ENCODE data around the gene DDX1. TPM values are rescaled to one million over a fixed set of nuclear protein-coding genes. Genes with fewer than 3 reads are reported as not detected.

The DDX1 gene
- total RNA-seq, 5 donors from 2014 or later (not counting 1 experiment from before 2014, with no cell fraction given): 43.0 to 46.9 (median 45.8) TPM

GRCh38 chr2:15643791-15644585 lies 52.3 kb downstream of the DDX1 start:
- H3K9me3 ChIP-seq: no peaks in the 10 kb centered on the region
- Mint-ChIP-seq H3K27ac (no peak overlapping the region), H3K27me3 (peaks cover 0 to 1% of the 10 kb centered on the region in 2 donors), H3K4me3 (no peak overlapping the region), H3K4me1 (peaks cover 0 to 3% (median 0%) of the 10 kb centered on the region in 3 donors), H3K9me3 (peaks cover 6 to 11% (median 9%) of the 10 kb centered on the region in 3 donors), H3K36me3 (peaks cover 17% of the 10 kb centered on the region)
- H3K36me3 ChIP-seq (ENCODE audit: control insufficient read depth in 2 of 2, extremely low read depth in 1 of 2, insufficient read depth in 1 of 2, low read length in 1 of 2): no peaks in the 10 kb centered on the region
- WGBS (ENCODE audit: insufficient coverage): no CpG with 5 or more reads among the region's 4 CpGs
- peaks cover 0 to 7% of the 10 kb centered on the region in 2 experiments for H3K27me3 ChIP-seq (replicated peaks in 1 of 2; ENCODE audit: control insufficient read depth in 2 of 2, extremely low read depth in 1 of 2, insufficient read depth in 2 of 2, low read length in 1 of 2)
- H3K4me1 ChIP-seq (ENCODE audit: control insufficient read depth in 1 of 2, extremely low read depth in 1 of 2, insufficient read depth in 2 of 2, low read length in 2 of 2): no peaks in the 10 kb centered on the region
- DNase-seq: no peak
- H3K4me3 ChIP-seq (ENCODE audit: control insufficient read depth in 1 of 2, extremely low read depth in 1 of 2, low read length in 1 of 2): no peak overlapping the region
- H3K27ac ChIP-seq (ENCODE audit: low read length): no peak overlapping the region
- CTCF ChIA-PET: interaction anchor here in 1 of 2 donors (0.6 to 1.2 kb wide), 3 partner anchors 11 to 371 kb away, joined by 3 to 7 read pairs (median 4); no protein-coding TSS in a partner anchor
- no peak for ATAC-seq (replicated peaks in 1 of 4)
- POLR2A ChIA-PET: no interaction called here

GRCh38 chr2:15645300-15645699 lies 53.6 kb downstream of the DDX1 start:
- no CpG with 5 or more reads among the region's 2 CpGs for WGBS (ENCODE audit: insufficient coverage)
- Histone ChIP-seq H3K36me3 (ENCODE audit: control insufficient read depth in 2 of 2, extremely low read depth in 1 of 2, insufficient read depth in 1 of 2, low read length in 1 of 2) (no peaks in the 10 kb centered on the region), H3K4me3 (ENCODE audit: control insufficient read depth in 1 of 2, extremely low read depth in 1 of 2, low read length in 1 of 2) (no peak overlapping the region), H3K9me3 (no peaks in the 10 kb centered on the region), H3K4me1 (ENCODE audit: control insufficient read depth in 1 of 2, extremely low read depth in 1 of 2, insufficient read depth in 2 of 2, low read length in 2 of 2) (no peaks in the 10 kb centered on the region), H3K27ac (ENCODE audit: low read length) (no peak overlapping the region), H3K27me3 (replicated peaks in 1 of 2; ENCODE audit: control insufficient read depth in 2 of 2, extremely low read depth in 1 of 2, insufficient read depth in 2 of 2, low read length in 1 of 2) (peaks cover 0 to 7% of the 10 kb centered on the region in 2 experiments)
- peaks cover 0 to 1% of the 10 kb centered on the region in 2 donors for H3K27me3 Mint-ChIP-seq
- no peak for DNase-seq
- ATAC-seq (replicated peaks in 1 of 4): no peak
- no peak overlapping the region for H3K27ac Mint-ChIP-seq
- peaks cover 6 to 11% (median 9%) of the 10 kb centered on the region in 3 donors for H3K9me3 Mint-ChIP-seq
- peaks cover 0 to under 1% (median 0%) of the 10 kb centered on the region in 3 donors for H3K4me1 Mint-ChIP-seq
- peaks cover 17% of the 10 kb centered on the region for H3K36me3 Mint-ChIP-seq
- no peak overlapping the region for H3K4me3 Mint-ChIP-seq
- ChIA-PET CTCF (no interaction called here), POLR2A (no interaction called here)

GRCh38 chr2:15645720-15646385 lies 54.2 kb downstream of the DDX1 start:
- H3K27me3 Mint-ChIP-seq: peaks cover 0 to 1% of the 10 kb centered on the region in 2 donors
- peaks cover 6 to 11% (median 9%) of the 10 kb centered on the region in 3 donors for H3K9me3 Mint-ChIP-seq
- Histone ChIP-seq H3K27ac (ENCODE audit: low read length) (no peak overlapping the region), H3K9me3 (no peaks in the 10 kb centered on the region), H3K27me3 (replicated peaks in 1 of 2; ENCODE audit: control insufficient read depth in 2 of 2, extremely low read depth in 1 of 2, insufficient read depth in 2 of 2, low read length in 1 of 2) (peaks cover 0 to 7% of the 10 kb centered on the region in 2 experiments), H3K4me1 (ENCODE audit: control insufficient read depth in 1 of 2, extremely low read depth in 1 of 2, insufficient read depth in 2 of 2, low read length in 2 of 2) (no peaks in the 10 kb centered on the region), H3K36me3 (ENCODE audit: control insufficient read depth in 2 of 2, extremely low read depth in 1 of 2, insufficient read depth in 1 of 2, low read length in 1 of 2) (no peaks in the 10 kb centered on the region), H3K4me3 (ENCODE audit: control insufficient read depth in 1 of 2, extremely low read depth in 1 of 2, low read length in 1 of 2) (no peak overlapping the region)
- H3K4me3 Mint-ChIP-seq: no peak overlapping the region
- ATAC-seq (replicated peaks in 1 of 4): no peak
- POLR2A ChIA-PET: no interaction called here
- WGBS (ENCODE audit: insufficient coverage): 54% methylated on average over 4 of the region's 9 CpGs
- H3K36me3 Mint-ChIP-seq: peaks cover 13% of the 10 kb centered on the region
- no peaks in the 10 kb centered on the region for H3K4me1 Mint-ChIP-seq
- DNase-seq: no peak
- CTCF ChIA-PET: no interaction called here
- H3K27ac Mint-ChIP-seq: no peak overlapping the region

- ATAC-seq (replicated peaks in 1 of 4): no peak
- H3K27me3 ChIP-seq (replicated peaks in 1 of 2; ENCODE audit: control insufficient read depth in 2 of 2, extremely low read depth in 1 of 2, insufficient read depth in 2 of 2, low read length in 1 of 2): peaks cover 0 to 7% of the 10 kb centered on the region in 2 experiments
- no peaks in the 10 kb centered on the region for H3K9me3 ChIP-seq
- H3K9me3 Mint-ChIP-seq: peaks cover under 1 to 4% (median 2%) of the 10 kb centered on the region in 3 donors
- WGBS (ENCODE audit: insufficient coverage): 97% methylated on average over 5 of the region's 6 CpGs
- ChIA-PET POLR2A (no interaction called here), CTCF (no interaction called here)
- H3K4me3 ChIP-seq (ENCODE audit: control insufficient read depth in 1 of 2, extremely low read depth in 1 of 2, low read length in 1 of 2): no peak overlapping the region
- peaks cover 5% of the 10 kb centered on the region for H3K36me3 Mint-ChIP-seq
- DNase-seq: no peak
- H3K27me3 Mint-ChIP-seq: peaks cover 0 to 1% of the 10 kb centered on the region in 2 donors
- no peaks in the 10 kb centered on the region for H3K4me1 ChIP-seq (ENCODE audit: control insufficient read depth in 1 of 2, extremely low read depth in 1 of 2, insufficient read depth in 2 of 2, low read length in 2 of 2)
- H3K27ac ChIP-seq (ENCODE audit: low read length): no peak overlapping the region
- no peaks in the 10 kb centered on the region for H3K36me3 ChIP-seq (ENCODE audit: control insufficient read depth in 2 of 2, extremely low read depth in 1 of 2, insufficient read depth in 1 of 2, low read length in 1 of 2)
- no peak overlapping the region for H3K4me3 Mint-ChIP-seq
- no peaks in the 10 kb centered on the region for H3K4me1 Mint-ChIP-seq
- no peak overlapping the region for H3K27ac Mint-ChIP-seq
Measured at GRCh38 chr2:15646661-15647060, 55.0 kb downstream of the DDX1 start.

- CTCF ChIA-PET: interaction anchor here in 1 of 2 donors (0.6 kb wide), 1 partner anchor 439 kb away, joined by 3 read pairs; no protein-coding TSS in a partner anchor
- H3K27me3 Mint-ChIP-seq: peaks cover 0 to 1% of the 10 kb centered on the region in 2 donors
- H3K27me3 ChIP-seq (replicated peaks in 1 of 2; ENCODE audit: control insufficient read depth in 2 of 2, extremely low read depth in 1 of 2, insufficient read depth in 2 of 2, low read length in 1 of 2): peaks cover 0 to 7% of the 10 kb centered on the region in 2 experiments
- POLR2A ChIA-PET: no interaction called here
- no peaks in the 10 kb centered on the region for H3K9me3 Mint-ChIP-seq
- H3K27ac ChIP-seq (ENCODE audit: low read length): no peak overlapping the region
- H3K36me3 Mint-ChIP-seq: no peaks in the 10 kb centered on the region
- no peaks in the 10 kb centered on the region for H3K4me1 Mint-ChIP-seq
- 85% methylated on average over 13 of the region's 18 CpGs for WGBS (ENCODE audit: insufficient coverage)
- no peak overlapping the region for H3K4me3 ChIP-seq (ENCODE audit: control insufficient read depth in 1 of 2, extremely low read depth in 1 of 2, low read length in 1 of 2)
- no peak for ATAC-seq (replicated peaks in 1 of 4)
- H3K36me3 ChIP-seq (ENCODE audit: control insufficient read depth in 2 of 2, extremely low read depth in 1 of 2, insufficient read depth in 1 of 2, low read length in 1 of 2): no peaks in the 10 kb centered on the region
- no peak overlapping the region for H3K4me3 Mint-ChIP-seq
- no peak overlapping the region for H3K27ac Mint-ChIP-seq
- H3K9me3 ChIP-seq: no peaks in the 10 kb centered on the region
- no peak for DNase-seq
- no peaks in the 10 kb centered on the region for H3K4me1 ChIP-seq (ENCODE audit: control insufficient read depth in 1 of 2, extremely low read depth in 1 of 2, insufficient read depth in 2 of 2, low read length in 2 of 2)
Measured at GRCh38 chr2:15647622-15648590, 56.2 kb downstream of the DDX1 start.
